K562 (cell line): ENCODE measurements around the gene PPP1R12C. TPM values are rescaled to one million over a fixed set of nuclear protein-coding genes. Genes with fewer than 3 reads are reported as not detected.
A peak's percentile ranks its signal among the peaks of the same experiment; 100 is the strongest.

Experiments
- ATAC-seq: fragments of 200-7000 bp; cut with Tn5 transposase; 3 replicates; pipeline ENCODE4 v1.9.1; 2020; ENCODE audit warnings: moderate library complexity
- BruUV-seq: library from RNA; stranded (reverse); fragments of 400-500 nt; replicated peaks from 2 replicates; lab custom pipeline; 2021; lab: Mats Ljungman, UMichigan
- CTCF ChIA-PET: fragments of 300-600 bp; formaldehyde crosslinking; extraction: SDS; loops from one replicate; lab custom pipeline; 2021; ENCODE audit warnings: low intra/inter-chr PET ratio; lab: Yijun Ruan, JAX
- POLR2A ChIA-PET: fragments of 300-600, 350-650 bp; sonication (Branson Sonifier 250); formaldehyde crosslinking; extraction: SDS; loops from one replicate; lab custom pipeline; 2021; ENCODE audit warnings: antibody characterized with exemption, inconsistent platforms; lab: Yijun Ruan, JAX
- DNase-seq, 4 experiments: peaks; one replicate each; pipeline versions ENCODE4 v3.0.0 to v3.0.0-alpha.2; 2011 to 2018; ENCODE audit warnings: low spot score in 3 of 4, mixed read lengths in 3 of 4; ENCODE audit errors: extremely low read depth in 1 of 4
- FAIRE-seq: peaks from 2 replicates; lab custom pipeline; 2011; peaks lifted over from hg19 to GRCh38; lab: Jason Lieb, UNC
- H2AFZ ChIP-seq: 2 replicates; pipeline ENCODE4 v1.6.0; 2011; ENCODE audit warnings: low read depth, low read length, control low read depth, inconsistent platforms
- H3K27ac ChIP-seq: fragments of 200-600 bp; 3 replicates; pipeline ENCODE4 v1.8.0; 2011; ENCODE audit warnings: low read depth, mild to moderate bottlenecking, control low read depth, inconsistent platforms, low read length, moderate library complexity, mixed read lengths; ENCODE audit errors: extremely low read depth
- H3K27me3 ChIP-seq, 2 experiments: fragments of 300-600 bp in 1 of 2; 2 replicates in 1 of 2; 3 replicates in 1 of 2; pipeline versions ENCODE4 v1.6.0 to v1.8.0; 2011; ENCODE audit warnings: inconsistent platforms in 2 of 2, low read length in 2 of 2, mild to moderate bottlenecking in 1 of 2, mixed read lengths in 1 of 2, moderate library complexity in 1 of 2; ENCODE audit not compliant: control insufficient read depth in 2 of 2, insufficient read depth in 2 of 2
- H3K36me3 ChIP-seq: fragments of 300-600 bp; 3 replicates; pipeline ENCODE4 v1.8.0; 2011; ENCODE audit warnings: mild to moderate bottlenecking, low read length, inconsistent platforms; ENCODE audit not compliant: control insufficient read depth, insufficient read depth
- H3K4me1 ChIP-seq, 2 experiments: fragments of 200-600 bp in 1 of 2; replicated peaks in 1 of 2; 2 replicates in 1 of 2; 3 replicates in 1 of 2; pipeline versions ENCODE4 v1.5.1 to v1.8.0; 2011; ENCODE audit warnings: inconsistent platforms in 2 of 2, low read length in 2 of 2, mild to moderate bottlenecking in 1 of 2, mixed read lengths in 1 of 2, moderate library complexity in 1 of 2; ENCODE audit not compliant: control insufficient read depth in 2 of 2, insufficient read depth in 2 of 2
- H3K4me2 ChIP-seq: 2 replicates; pipeline ENCODE4 v1.6.1; 2011; ENCODE audit warnings: low read length, control low read depth, inconsistent platforms, mixed read lengths; ENCODE audit not compliant: insufficient read depth
- H3K4me3 ChIP-seq: fragments of 200-600 bp; sonication (generic), shearing (Covaris generic); 2 replicates; pipeline ENCODE4 v1.5.1; 2016; ENCODE audit warnings: control low read depth, inconsistent platforms
- H3K79me2 ChIP-seq: fragments of 200-600 bp; 3 replicates; pipeline ENCODE4 v1.8.0; 2011; ENCODE audit warnings: low read length, inconsistent platforms; ENCODE audit not compliant: control insufficient read depth, insufficient read depth
- H3K9ac ChIP-seq, 2 experiments: 2 replicates each; pipeline versions ENCODE4 v1.6.0 to v1.6.1; 2011; ENCODE audit warnings: low read depth in 2 of 2, low read length in 2 of 2, control low read depth in 1 of 2, inconsistent platforms in 1 of 2, mild to moderate bottlenecking in 1 of 2, mixed read lengths in 1 of 2; ENCODE audit not compliant: insufficient read depth in 1 of 2
- H3K9me1 ChIP-seq: one replicate; pipeline ENCODE4 v1.6.0; 2011; ENCODE audit warnings: inconsistent platforms, mild to moderate bottlenecking, low read length, moderate library complexity; ENCODE audit not compliant: control insufficient read depth, insufficient read depth
- H3K9me3 ChIP-seq: replicated peaks from 2 replicates; pipeline ENCODE4 v1.5.1; 2011; ENCODE audit warnings: low read depth, low read length, inconsistent platforms; ENCODE audit not compliant: control insufficient read depth, insufficient read depth
- H4K20me1 ChIP-seq: replicated peaks from 2 replicates; pipeline ENCODE4 v1.6.1; 2011; ENCODE audit warnings: low read length, inconsistent platforms, mixed read lengths; ENCODE audit not compliant: control insufficient read depth, insufficient read depth
- BCOR ChIP-seq: fragments of 450-650 bp; IDR thresholded peaks from 2 replicates; pipeline ENCODE4 v1.6.1; 2016
- HOXB6 ChIP-seq: fragments of 250-450 bp; sonication (Bioruptor Pico); IDR thresholded peaks from 2 replicates; pipeline ENCODE4 v1.5.1; 2022; ENCODE audit warnings: mild to moderate bottlenecking, borderline replicate concordance
- KDM1A ChIP-seq, 2 experiments: fragments of 450-650 bp; IDR thresholded peaks; 2 replicates each; pipeline ENCODE4 v1.6.1; 2016; ENCODE audit warnings: mild to moderate bottlenecking in 2 of 2
- MYNN ChIP-seq, 2 experiments: sonication (generic); formaldehyde crosslinking in 1 of 2; IDR thresholded peaks; 2 replicates each; pipeline versions ENCODE4 v1.5.0 to v1.6.1; 2016 to 2020; ENCODE audit warnings: antibody characterized with exemption in 1 of 2, missing genetic modification reagents in 1 of 2
- NFIC ChIP-seq: fragments of 450-650 bp; IDR thresholded peaks from 2 replicates; pipeline ENCODE4 v1.6.1; 2017; ENCODE audit warnings: mild to moderate bottlenecking, inconsistent platforms
- POLR2G ChIP-seq: fragments of 200-400 bp; formaldehyde crosslinking; IDR thresholded peaks from 2 replicates; pipeline ENCODE4 v1.6.1; 2017; ENCODE audit warnings: low read depth, mild to moderate bottlenecking, antibody characterized with exemption, low read length, moderate library complexity
- RBM25 ChIP-seq: fragments of 200-400 bp; formaldehyde crosslinking; IDR thresholded peaks from 2 replicates; pipeline ENCODE4 v1.6.1; 2018; ENCODE audit warnings: low read length, low read depth, moderate library complexity; ENCODE audit not compliant: severe bottlenecking
- SMARCA5 ChIP-seq: fragments of 450-650 bp; IDR thresholded peaks from 2 replicates; pipeline ENCODE4 v1.6.1; 2016
- SP1 ChIP-seq: sonication (generic); formaldehyde crosslinking; IDR thresholded peaks from 2 replicates; pipeline ENCODE4 v1.8.1; 2022; ENCODE audit warnings: mild to moderate bottlenecking, missing genetic modification reagents
- WHSC1 ChIP-seq: IDR thresholded peaks from one replicate; pipeline ENCODE4 v1.6.1; 2012; ENCODE audit warnings: low read length, control low read depth, inconsistent platforms
- ZNF146 ChIP-seq: IDR thresholded peaks from one replicate; pipeline ENCODE4 v1.6.1; 2018; ENCODE audit warnings: missing compliant biosample characterization; ENCODE audit not compliant: unreplicated experiment
- WGBS: fragments of 100-300 bp; shearing (Covaris generic); methylation state at CpG from one replicate; pipeline ENCODE4 v1.1.6; 2016; ENCODE audit warnings: low coverage, mixed read lengths; ENCODE audit not compliant: insufficient coverage; ENCODE audit errors: missing lambda C conversion rate; 5-methylcytosine and 5-hydroxymethylcytosine counted together
- in situ Hi-C: fragments of 300-500 bp; cut with MboI; formaldehyde crosslinking; loops from 4 replicates; pipeline ENCODE4 v1.15.0; 2018; ENCODE audit warnings: inconsistent platforms, mixed read lengths
- intact Hi-C: fragments of 100-400 bp; cut with micrococcal nuclease; formaldehyde crosslinking; loops from 2 replicates; pipeline ENCODE4 v1.14.2; 2022
- polyA plus RNA-seq, 8 experiments: library from polyadenylated mRNA; depleted of rRNA in 4 of 8; stranded (reverse) in 5 of 8; unstranded in 3 of 8; fragments of >200 nt; fragmentation: Nextera tagmentation in 2 of 8; fragmentation: Illumina TruSeq in 1 of 8; extraction: Ambion mirVana in 2 of 8; extraction: Trizol in 1 of 8; gene quantifications; 2 replicates each; pipeline versions ENCODE4 v1.2.1 to v1.2.3, GENCODE V29; 2011 to 2014; ENCODE audit warnings: inconsistent platforms in 1 of 8, missing spikeins in 1 of 8
- total RNA-seq, 7 experiments: library from RNA; depleted of rRNA in 6 of 7; stranded (reverse); fragments of >200 nt in 6 of 7; fragmentation: Illumina TruSeq in 2 of 7; extraction: Trizol in 2 of 7; gene quantifications; 2 replicates each; pipeline versions ENCODE4 v1.2.1 to v1.2.3, GENCODE V29; 2011 to 2021; ENCODE audit warnings: low replicate concordance in 1 of 7
- TF ChIP-seq, protein P1 (sequence below): sonication (generic); formaldehyde crosslinking; IDR thresholded peaks from 2 replicates; pipeline ENCODE4 v1.8.1; 2023; ENCODE audit warnings: mild to moderate bottlenecking, missing genetic modification reagents

PPP1R12C gene
- total and polyA plus RNA-seq, 9 of the 15 experiments (the other 6 are each of a cell fraction or from before 2014, with no cell fraction given), result 1.8 to 136 (median 33.7) TPM

DNA sequence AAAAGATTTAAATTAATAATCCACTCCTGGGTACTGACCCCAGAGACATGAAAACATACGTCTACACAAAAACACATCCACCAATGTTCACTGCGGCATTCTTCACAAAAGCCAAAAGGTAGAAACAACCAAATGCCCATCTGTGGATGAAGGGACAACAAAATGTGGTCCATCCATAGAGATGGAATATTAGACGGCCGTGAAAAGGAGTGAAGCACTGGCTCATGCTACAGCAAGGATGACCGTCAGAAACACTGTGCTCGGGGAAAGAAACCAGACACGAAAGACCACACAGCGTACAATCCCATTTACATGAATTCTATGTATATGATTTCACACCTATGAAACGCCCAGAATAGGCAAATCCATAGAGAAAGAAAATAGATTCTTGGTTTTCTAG is 60.6 kb downstream of the PPP1R12C start:
- Histone ChIP-seq H3K79me2 (peaks cover 49% of the 10 kb centered on the region), H3K4me3 (no peak overlapping the region), H3K27ac (no peak overlapping the region), H4K20me1 (0 out of 2 replicates have a peak, but pooled peaks cover under 1% of the 10 kb centered on the region), H3K9me1 (no peaks in the 10 kb centered on the region), H3K36me3 (peaks cover 87% of the 10 kb centered on the region), H3K27me3 (no peaks in the 10 kb centered on the region), H3K4me1 (peaks cover 3 to 10% of the 10 kb centered on the region in 2 experiments; a peak in 4 of 5 replicates), H2AFZ (no peak overlapping the region), H3K9ac (no peak overlapping the region), H3K4me2 (no peak overlapping the region), H3K9me3 (no peaks in the 10 kb centered on the region)
- CTCF ChIA-PET, result no interaction called here
- ATAC-seq (no peak), FAIRE-seq (no peak), DNase-seq (no peak)
- in situ Hi-C loops, result no loop called here
- no TSS peak for BruUV-seq
- TF ChIP-seq NFIC, result no peak
- TF ChIP-seq RBM25, result peak; percentile 78
- no peak for TF ChIP-seq SP1 (CRISPR knock-in tag)
- 0 out of 2 replicates have a peak, but pooled peaks have one; percentile 20 for TF ChIP-seq SMARCA5
- TF ChIP-seq ZNF146 (CRISPR knock-in tag), result peak; percentile 99
- TF ChIP-seq KDM1A (IDR thresholded peaks at IDR 0.05), result 0 out of 4 replicates have a peak, but pooled peaks of 1 of the 2 experiments have one; percentile 47
- TF ChIP-seq BCOR, result 0 out of 2 replicates have a peak, but pooled peaks have one; percentile 20
- 95% methylated on average over 9 of the region's 9 CpGs for WGBS
- intact Hi-C loops, result no loop called here
- POLR2A ChIA-PET, result interaction anchor here (1.3 kb wide), 1 partner anchor 9 kb away, joined by 3 read pairs; no protein-coding TSS in a partner anchor

DNA sequence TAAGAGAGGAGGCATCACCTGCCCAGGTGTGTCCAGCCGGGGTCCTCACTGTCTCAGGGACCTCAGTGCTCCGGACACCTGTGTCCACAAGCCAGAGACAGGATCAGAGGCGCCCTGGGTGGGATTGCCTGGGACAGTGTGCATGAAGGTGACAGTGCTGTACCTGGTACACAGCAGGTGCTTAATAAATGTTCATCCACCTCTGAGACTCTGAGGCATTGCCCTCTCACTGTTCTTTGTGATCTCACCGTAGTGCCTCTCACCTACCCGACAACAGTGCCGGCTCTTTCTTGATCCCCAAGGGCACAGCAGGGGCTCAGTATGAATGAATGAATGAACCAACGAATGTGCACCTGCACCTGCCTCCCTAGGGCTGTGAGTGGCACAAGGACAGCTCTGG is 63.7 kb downstream of the PPP1R12C start:
- no peaks in the 10 kb centered on the region for H3K9me3 ChIP-seq
- peaks cover 24% of the 10 kb centered on the region for H3K79me2 ChIP-seq
- no peak overlapping the region for H2AFZ ChIP-seq
- no peak for FAIRE-seq
- in situ Hi-C loops (no loop called here), intact Hi-C loops (no loop called here)
- H3K27me3 ChIP-seq, result no peaks in the 10 kb centered on the region
- no peak for ATAC-seq
- no peak overlapping the region for H3K9ac ChIP-seq
- no peak overlapping the region for H3K4me3 ChIP-seq
- BruUV-seq, result no TSS peak
- 0 out of 2 replicates have a peak, but pooled peaks cover 10% of the 10 kb centered on the region for H4K20me1 ChIP-seq
- ChIA-PET CTCF (no interaction called here), POLR2A (interaction anchor here (1.2 to 3.3 kb wide), 2 partner anchors 11 to 13 kb away, joined by 4 to 15 read pairs; no protein-coding TSS in a partner anchor)
- H3K4me1 ChIP-seq, result peaks cover 0 to 3% of the 10 kb centered on the region in 2 experiments; a peak in 1 of 5 replicates
- no peak for DNase-seq
- H3K27ac ChIP-seq, result no peak overlapping the region
- peaks cover 90% of the 10 kb centered on the region for H3K36me3 ChIP-seq
- 93% methylated on average over 4 of the region's 7 CpGs for WGBS
- H3K4me2 ChIP-seq, result no peak overlapping the region
- H3K9me1 ChIP-seq, result no peaks in the 10 kb centered on the region
- TF ChIP-seq, protein P1, sequence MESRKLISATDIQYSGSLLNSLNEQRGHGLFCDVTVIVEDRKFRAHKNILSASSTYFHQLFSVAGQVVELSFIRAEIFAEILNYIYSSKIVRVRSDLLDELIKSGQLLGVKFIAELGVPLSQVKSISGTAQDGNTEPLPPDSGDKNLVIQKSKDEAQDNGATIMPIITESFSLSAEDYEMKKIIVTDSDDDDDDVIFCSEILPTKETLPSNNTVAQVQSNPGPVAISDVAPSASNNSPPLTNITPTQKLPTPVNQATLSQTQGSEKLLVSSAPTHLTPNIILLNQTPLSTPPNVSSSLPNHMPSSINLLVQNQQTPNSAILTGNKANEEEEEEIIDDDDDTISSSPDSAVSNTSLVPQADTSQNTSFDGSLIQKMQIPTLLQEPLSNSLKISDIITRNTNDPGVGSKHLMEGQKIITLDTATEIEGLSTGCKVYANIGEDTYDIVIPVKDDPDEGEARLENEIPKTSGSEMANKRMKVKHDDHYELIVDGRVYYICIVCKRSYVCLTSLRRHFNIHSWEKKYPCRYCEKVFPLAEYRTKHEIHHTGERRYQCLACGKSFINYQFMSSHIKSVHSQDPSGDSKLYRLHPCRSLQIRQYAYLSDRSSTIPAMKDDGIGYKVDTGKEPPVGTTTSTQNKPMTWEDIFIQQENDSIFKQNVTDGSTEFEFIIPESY, result no peak
- peak; percentile 47; the same call in 1 of the 2 replicates for TF ChIP-seq POLR2G
- TF ChIP-seq ZNF146 (CRISPR knock-in tag), result no peak
- TF ChIP-seq WHSC1, result no peak
- no peak for TF ChIP-seq HOXB6
- peak; percentile 54; the same call in 1 of the 2 replicates for TF ChIP-seq MYNN (IDR thresholded peaks at IDR 0.05)
- TF ChIP-seq MYNN (CRISPR knock-in tag; IDR thresholded peaks at IDR 0.05), result no peak
